Fibroblast of pulmonary artery (primary cell): ENCODE results near the gene SOS2.

ENCODE experiments used
- DNase-seq: peaks from one replicate; pipeline ENCODE4 v3.0.0-alpha.2; 2010; ENCODE audit warnings: low read depth
- H3K4me3 ChIP-seq: replicated peaks from 2 replicates; pipeline ENCODE4 v1.5.1; 2011; ENCODE audit warnings: low read depth, mild to moderate bottlenecking, control low read depth, low read length, moderate library complexity
- CTCF ChIP-seq: IDR thresholded peaks from 2 replicates; pipeline ENCODE4 v1.5.1; 2011; ENCODE audit warnings: mild to moderate bottlenecking, control low read depth, low read length, inconsistent platforms; ENCODE audit errors: missing control alignments

The SOS2 gene

GRCh38 chr14:50242096-50242495, 10.7 kb upstream of the SOS2 start:
- DNase-seq, result no peak
- no peak for TF ChIP-seq CTCF

GRCh38 chr14:50237427-50237826, 6.0 kb upstream of the SOS2 start:
- DNase-seq, result no peak
- TF ChIP-seq CTCF, result no peak

More at GRCh38 chr14:50242096-50242495, 10.7 kb upstream of the SOS2 start:
- no peak overlapping the region for H3K4me3 ChIP-seq

GRCh38 chr14:50233951-50234250, 2.5 kb upstream of the SOS2 start:
- no peak for DNase-seq
- TF ChIP-seq CTCF, result no peak
- no peak overlapping the region for H3K4me3 ChIP-seq

More at GRCh38 chr14:50237427-50237826, 6.0 kb upstream of the SOS2 start:
- H3K4me3 ChIP-seq, result no peak overlapping the region

- H3K4me3 ChIP-seq, result no peak overlapping the region
- DNase-seq, result no peak
- no peak for TF ChIP-seq CTCF
Measured at GRCh38 chr14:50233166-50233950, 2.0 kb upstream of the SOS2 start.

- H3K4me3 ChIP-seq, result peak overlapping the region; percentile 79
- peak; percentile 3 for DNase-seq
- no peak for TF ChIP-seq CTCF
Measured at GRCh38 chr14:50232276-50232642, 881 bp upstream of the SOS2 start.

- no peak for TF ChIP-seq CTCF
- DNase-seq, result peak; percentile 73
- H3K4me3 ChIP-seq, result peak overlapping the region; percentile 79
Measured at GRCh38 chr14:50230701-50231474, 490 bp downstream of the SOS2 start.
